Measurements from ENCODE around the gene PHAF1.
"Not testable (repeated sequence)": the region's sequence is repeated elsewhere in the genome, so short reads cannot be mapped to it uniquely, and the experiment has no call there.

Gene PHAF1

DNA sequence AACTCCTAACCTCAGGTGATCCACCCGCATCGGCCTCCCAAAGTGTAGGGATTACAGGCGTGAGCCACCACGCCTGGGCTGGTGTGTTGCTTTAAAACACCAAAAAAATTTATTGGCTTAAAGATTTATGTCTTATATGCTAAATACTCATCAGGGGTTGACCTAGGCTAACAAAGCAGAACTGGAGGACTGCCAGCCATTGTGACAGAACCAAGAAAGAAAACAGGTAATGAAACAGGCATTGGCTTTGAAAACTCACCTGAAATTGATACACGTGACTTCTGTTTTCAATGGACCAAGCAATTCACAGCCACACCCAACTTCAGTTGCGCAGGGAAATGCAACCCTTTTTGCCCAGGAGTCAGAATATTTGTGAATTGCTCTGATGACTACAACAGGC is 4.9 kb upstream of the PHAF1 start:
- no peak for DNase-seq (ENCODE audit: low spot score)

DNA sequence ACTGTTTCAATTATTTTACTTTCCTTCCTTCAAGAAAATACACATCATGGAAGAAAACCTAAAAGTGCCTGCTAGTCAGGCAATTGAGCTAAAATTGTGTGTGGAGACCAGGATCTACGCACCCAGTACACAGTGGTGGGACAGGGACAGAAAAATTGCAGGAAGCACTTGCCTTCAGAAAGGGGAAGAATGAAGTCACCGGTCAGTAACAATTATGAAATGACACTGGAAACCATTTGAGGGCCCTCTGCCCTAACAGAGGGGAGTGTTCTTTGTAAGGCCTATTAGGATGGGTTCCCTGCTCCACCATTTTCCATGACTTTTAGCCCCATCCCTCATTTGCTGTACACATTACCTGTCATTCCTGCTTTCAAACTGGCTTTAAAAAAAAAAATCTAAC is 4.5 kb upstream of the PHAF1 start:
- no peak for DNase-seq (ENCODE audit: low spot score)

DNA sequence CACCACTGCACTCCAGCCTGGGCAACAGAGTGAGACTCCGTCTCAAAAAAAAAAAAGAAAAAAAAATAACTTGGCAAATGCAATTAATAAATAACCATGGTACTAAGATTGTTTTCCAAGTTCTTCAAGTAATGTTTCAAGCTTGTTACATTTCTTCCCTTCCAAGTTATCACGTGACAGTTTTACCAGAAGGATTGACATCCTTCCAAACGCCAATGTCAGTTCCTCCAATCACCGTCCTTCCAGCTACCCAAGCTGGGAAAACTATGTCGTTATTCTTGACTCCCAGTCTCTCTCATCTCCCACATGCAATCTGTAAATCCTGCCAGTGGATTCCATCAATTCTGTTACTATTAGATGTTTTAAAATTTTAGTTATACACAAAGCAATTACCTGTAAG is 3.9 kb upstream of the PHAF1 start:
- no peak for DNase-seq (ENCODE audit: low spot score)

DNA sequence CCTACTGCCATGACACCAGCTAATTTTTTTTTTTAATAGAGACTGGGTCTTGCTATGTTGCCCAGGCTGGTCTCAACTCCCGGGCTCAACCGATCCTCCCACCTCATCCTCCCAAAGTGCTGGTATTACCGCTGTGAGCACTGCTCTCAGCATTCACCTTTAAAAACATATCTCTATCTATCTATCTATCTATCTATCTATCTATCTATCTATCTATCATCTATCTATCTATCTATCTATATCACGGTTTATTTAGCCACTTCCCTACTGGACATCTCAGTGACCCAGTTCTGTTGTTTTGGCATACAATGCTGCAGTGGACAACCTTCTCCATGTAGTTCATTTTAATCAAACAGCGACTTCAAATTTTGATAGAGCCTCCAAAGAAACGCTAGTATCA is 1.3 kb upstream of the PHAF1 start:
- no peak for DNase-seq (ENCODE audit: low spot score)

DNA sequence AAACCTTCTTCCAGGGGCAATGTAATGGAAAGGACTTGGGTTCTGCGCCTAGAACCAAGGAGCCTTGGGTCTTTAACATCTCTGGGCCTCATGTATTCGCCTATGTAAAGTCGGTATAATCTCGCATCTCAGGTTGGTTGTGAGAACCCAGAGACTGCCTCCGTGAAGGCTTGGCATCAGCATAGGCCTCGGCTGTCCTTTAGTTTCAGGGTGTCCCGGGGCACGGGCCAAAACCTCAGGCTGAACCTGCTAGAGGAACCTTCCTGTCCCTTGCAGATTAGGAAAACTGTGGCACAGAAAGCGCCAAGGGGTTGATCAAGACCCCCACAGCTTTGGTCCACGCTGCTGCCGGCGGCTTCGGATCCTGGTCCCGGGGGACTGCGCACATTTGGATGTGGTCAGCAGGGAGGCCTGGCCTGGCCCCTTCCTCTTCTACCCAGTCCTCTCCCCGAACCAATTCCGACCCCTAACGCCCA is 772 bp upstream of the PHAF1 start:
- DNase-seq (ENCODE audit: low spot score), result no peak

DNA sequence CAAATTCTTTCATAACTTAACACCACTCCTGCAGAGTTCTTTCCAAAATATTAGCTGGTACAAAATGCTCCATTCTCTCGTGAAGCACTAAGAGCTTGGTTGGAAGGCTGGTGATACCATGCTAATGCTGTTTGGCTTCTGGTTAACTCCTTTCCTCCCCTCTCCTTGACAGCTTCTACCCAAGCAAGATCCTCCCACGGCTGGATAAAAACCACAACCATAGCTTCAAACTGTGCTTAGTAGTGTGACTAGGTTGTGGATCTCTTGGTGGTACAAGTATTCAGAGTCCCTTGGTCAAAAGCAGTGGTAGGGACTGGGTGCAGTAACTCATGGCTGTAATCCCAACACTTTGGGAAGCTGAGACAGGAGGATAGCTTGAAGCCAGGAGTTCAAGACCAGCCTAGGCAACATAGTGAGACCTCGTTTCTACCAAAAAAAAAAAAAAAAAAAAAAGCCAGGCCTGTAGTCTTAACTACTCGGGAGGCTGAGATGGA is 2.3 kb downstream of the PHAF1 start:
- no peak for DNase-seq (ENCODE audit: low spot score)

DNA sequence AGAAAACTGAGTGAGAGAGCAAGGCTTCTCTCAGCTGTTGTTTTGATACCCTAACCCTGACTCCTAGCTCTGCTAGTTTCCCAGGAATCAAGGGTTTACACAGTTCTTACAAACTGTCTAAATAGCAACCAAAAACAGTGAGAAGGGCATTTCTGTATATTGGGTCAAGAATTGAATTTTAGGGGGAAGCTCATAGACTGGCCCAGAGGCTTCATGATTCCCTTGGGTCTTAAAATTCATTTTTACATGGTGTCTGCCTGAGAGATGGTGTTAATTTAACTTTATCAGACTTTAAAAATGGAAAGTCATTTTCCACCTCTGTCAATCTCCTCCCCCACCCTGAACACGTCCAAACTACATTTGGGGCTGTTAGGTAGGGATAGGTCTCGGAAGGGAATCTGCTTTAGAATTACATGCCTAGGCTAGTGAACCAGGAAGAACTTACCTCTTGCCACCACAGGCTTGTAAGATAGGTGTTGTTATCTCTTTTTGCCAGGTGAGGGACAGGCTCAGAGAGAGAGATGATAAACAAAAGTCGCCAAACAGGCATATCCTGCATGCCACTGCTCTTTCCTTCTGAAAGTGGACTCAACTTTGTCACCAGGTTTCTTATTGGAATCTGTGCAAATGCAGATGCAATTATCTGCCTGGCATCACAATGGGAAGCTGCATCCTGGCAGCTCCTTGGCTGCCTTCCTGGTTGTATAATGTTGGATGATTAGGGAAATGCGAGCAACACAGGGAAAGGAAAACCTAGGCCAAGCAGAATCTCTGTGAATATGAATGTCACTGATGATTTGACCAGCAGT is 3.1 kb downstream of the PHAF1 start:
- no peak for DNase-seq (ENCODE audit: low spot score)

DNA sequence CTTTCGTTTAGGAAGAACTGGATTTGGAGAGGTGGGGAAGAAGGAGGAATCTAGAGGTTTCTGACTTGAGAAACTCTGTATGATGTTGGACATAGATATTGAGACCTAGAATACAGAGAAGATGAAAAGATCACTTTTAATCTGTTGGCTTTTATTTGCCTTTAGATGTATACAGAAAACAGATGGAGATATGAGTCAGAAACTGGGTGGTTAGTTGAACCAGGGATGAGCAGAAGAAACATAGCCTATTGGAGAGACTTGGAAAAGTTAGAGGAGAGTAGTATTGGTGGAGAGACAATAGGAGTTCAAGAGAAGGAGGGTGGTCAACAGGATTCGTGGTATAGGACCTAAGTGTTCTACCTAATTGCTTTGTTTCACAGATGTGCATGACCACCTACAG is 5.1 kb downstream of the PHAF1 start:
- DNase-seq (ENCODE audit: low spot score), result no peak

DNA sequence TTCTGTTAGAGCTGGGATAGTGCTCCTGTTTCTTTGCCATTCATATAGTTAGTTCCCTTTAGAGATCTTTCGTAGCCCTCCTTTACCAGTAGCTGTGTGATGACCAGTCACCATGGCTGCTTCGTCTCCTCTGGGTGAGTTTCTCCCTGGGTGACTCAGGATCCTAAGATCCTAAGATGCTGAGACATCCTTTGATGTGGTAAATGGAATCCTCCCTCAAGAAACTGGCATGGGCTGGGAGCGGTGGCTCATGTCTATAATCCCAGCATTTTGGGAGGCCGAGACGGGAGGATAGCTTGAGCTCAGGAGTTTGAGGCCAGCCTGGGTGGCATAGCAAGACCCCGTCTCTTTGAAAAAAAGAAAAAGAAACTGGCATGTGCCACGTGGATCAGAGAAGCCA is 5.9 kb downstream of the PHAF1 start:
- no peak for DNase-seq (ENCODE audit: low spot score)

DNA sequence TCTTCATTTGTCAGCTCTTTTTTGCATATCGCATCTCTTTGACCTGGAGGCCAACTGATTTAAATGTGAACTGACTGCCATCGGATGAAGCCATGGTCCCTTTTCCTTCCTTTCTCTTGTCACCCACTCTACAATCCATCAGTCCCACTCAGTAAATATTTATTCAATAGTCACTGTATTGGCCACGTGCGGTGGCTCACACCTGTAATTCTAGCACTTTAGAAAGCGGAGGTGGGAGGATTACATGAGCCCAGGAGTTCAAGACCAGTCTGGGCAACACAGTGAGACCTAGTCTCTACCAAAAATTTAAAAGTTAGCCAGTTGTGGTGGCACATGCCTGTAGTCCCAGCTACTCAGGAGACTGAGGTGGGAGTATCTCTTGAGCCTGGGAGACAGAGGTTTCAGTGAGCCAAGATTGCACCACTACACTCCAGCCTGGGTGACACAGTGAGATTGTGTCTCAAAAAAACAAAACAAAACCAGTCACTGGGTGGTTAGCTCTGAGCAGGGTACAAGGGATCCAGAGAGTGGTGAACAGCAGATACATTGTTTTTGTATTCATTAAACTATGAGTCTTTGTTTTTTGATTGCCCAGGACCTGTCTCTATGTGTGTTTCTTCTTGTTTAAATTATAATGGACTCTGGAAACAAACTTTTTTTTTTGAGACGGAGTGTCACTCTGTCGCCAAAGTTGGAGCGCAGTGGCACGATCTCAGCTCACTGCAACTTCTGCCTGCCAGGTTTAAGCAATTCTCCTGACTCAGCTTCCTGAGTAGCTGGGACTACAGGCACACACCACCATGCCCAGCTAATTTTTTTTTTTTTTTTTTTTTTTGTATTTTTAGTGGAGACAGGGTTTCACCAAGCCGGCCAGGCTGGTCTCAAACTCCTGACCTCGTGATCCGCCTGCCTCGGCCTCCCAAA is 6.9 kb downstream of the PHAF1 start:
- DNase-seq (ENCODE audit: low spot score), result no peak

DNA sequence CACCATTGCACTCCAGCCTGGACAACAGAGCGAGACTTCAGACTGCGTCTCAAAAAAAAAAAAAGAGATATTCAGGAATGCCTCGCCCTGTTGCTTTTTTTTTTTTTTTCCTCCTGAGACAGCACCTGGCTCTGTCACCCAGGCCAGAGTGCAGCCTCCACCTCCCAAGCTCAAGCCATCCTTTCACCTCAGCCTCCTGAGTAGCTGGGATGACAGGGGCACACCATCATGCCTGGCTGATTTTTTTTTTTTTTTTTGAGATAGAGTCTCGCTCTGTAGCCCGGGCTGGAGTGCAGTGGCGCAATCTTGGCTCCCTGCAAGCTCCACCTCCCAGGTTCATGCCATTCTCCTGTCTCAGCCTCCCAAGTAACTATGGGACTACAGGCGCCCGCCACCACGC is 8.0 kb downstream of the PHAF1 start:
- DNase-seq (ENCODE audit: low spot score), result no peak

DNA sequence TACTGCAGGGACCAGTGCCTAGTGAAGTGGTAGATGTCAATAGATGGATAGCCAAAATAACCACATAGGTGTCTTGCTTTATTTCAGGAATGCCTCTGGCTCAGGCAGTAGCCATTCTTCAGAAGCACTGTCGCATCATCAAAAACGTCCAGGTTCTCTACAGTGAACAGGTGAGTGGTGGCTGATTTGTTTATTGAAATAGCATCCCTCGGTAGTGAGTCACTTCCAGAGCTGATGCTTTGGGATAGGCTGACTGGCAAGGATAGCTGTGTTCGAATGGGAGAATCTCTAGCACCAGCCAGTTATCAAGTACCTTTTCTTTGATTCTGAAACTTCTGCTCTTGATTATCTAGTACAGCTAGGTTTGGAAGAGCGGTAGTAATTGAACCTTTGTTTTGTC is 10.3 kb downstream of the PHAF1 start:
- DNase-seq (ENCODE audit: low spot score), result no peak

DNA sequence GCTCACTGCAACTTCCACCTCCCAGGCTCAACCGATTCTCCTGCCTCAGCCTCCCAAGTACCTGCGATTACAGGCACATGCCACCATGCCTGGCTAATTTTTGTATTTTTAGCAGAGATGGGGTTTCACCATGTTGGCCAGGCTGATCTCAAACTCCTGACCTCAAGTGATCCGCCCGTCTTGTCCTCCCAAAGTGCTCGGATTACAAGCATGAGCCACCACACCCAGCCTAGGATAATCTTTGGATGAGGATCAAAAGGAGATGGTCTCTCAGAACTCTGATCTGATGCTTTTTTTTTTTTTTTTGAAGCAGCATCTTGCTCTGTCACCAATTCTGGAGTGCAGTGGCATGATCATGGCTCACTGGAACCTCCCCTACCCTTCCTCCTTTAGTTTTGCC is 13.1 kb downstream of the PHAF1 start:
- DNase-seq (ENCODE audit: low spot score), result not testable (repeated sequence)

DNA sequence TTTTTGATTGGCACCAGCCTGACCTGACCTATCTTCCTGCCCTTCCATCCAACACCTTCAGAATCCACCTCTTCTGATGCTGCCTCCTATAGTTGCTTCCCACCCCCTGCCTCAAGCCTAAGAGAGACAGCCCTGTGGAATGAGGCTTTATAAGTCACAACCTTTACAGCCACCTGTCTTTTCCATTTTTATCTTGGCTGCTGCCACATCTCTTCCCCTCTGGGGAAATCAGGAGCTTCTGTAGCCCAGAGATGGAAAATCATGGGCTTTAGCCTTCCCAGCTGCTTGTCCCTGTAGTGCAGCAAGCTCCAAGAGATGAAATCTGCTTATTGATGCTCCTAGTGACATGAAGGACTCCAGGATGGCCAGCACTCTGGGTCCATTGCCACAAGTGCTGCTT is 18.7 kb downstream of the PHAF1 start:
- DNase-seq (ENCODE audit: low spot score), result no peak

DNA sequence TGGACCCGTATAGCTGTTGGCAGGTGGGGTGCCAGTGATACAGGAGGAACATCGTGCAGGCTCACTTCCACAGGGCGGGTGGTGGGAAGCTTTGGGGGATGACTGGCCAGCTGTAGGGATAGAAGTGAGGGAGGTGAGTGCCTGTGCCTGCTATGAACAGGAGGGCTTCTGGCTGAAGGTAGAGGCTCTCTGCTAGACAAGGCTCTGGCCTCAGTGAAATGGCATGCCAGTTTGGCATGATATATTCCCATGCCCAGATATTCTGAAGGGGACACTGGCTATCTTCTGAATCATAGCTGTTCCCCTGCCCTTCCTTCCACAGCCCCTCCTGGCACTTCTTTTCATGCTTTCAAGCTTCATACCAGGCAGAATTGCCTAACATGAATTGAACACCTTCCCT is 19.1 kb downstream of the PHAF1 start:
- DNase-seq (ENCODE audit: low spot score), result no peak

DNA sequence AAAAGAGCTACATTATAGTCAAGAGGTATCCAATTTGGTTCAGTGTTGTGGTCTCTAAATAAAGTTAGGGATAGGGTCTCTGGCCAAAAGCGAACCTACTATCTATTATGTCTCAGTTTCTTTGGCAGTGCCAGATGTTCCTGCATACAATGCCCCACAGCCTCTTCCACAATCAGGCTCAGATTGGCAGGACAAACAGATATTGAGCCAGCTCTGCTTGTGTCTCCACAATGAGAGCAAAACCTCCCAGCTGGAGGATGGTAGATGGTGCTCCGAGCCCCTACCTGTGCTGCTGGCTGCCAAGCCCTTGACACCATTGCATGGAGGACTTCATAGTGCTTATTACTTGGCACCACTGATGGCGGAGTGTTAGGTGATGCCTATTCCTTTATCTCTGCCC is 19.7 kb downstream of the PHAF1 start:
- no peak for DNase-seq (ENCODE audit: low spot score)

DNA sequence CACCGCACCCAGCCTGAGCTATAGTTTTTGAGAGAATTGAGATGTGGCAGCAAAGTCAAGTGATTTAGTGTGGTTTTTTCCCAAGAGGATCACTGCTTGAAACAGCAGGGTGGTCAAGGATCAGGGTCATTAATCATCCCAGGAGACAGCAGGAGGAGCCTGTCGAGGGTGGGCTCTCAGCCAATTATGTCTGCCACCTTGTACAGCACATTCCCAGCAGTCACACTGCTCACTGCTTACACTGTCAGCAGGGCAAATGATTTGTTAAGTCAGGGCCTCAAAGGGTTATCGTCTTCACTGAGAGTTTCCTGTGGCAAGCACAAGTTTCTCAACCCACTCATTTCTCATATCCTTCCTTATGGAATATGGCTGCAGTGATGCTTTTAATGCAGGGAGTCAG is 27.9 kb downstream of the PHAF1 start:
- no peak for DNase-seq (ENCODE audit: low spot score)

DNA sequence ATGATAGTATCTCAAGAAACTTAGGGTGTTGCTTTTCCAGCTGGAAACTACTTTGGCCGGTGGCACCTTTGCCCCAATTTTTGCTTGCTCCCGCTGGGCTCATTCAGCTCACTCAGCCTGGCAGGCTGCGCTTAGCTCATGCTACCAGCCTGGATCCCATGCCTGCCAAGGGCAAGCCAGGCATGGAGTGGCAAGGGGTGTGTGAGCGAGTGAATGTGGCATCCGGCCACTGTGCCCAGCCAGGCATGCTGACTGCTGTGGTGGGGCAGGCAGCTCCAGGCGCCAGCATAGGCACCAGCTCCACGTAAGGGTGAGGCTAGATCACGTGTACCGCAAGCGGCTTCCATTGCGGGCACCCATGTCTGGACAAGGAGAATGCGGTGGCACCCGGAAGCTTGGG is 31.6 kb downstream of the PHAF1 start:
- no peak for DNase-seq (ENCODE audit: low spot score)

DNA sequence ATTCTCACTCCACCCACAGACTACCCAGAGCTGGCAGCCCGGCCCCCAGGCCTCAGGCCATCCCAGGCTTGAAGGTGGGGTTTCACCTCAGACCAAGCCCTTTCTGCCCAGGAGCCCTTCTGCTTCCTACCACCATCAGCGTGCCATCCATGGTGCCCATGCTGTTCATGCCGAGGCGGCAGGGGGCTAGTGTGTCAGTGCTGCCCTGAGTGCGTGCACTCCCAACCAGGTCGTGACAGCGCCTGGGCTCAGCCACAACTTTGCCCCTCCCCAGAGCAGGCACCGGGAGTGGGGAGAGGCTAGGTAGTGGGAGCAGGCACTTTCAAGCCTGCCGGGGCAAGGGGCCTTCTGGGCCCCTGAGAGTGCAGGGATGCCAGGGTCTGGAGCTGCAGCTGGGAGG is 32.6 kb downstream of the PHAF1 start:
- DNase-seq (ENCODE audit: low spot score), result no peak

DNA sequence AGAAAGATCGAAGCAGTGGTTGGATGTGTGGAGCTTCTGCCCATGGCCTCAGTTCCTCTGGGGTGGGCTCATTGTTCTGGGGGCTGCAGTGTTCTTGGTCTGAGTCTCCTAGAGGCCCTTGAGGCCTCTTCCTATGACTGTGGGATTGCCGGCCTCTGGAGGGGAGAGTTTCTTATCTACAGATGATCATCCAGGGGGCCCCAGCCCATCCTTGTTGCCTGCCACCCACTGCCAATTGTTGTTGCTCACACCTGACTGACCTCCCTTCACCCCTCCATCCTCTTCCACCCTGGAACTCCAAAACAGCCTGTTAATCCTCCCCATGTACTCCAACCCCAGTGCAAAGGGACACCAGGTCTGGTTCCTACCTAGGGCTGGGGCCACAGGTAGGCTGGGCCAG is 35.2 kb downstream of the PHAF1 start:
- DNase-seq (ENCODE audit: low spot score), result no peak

DNA sequence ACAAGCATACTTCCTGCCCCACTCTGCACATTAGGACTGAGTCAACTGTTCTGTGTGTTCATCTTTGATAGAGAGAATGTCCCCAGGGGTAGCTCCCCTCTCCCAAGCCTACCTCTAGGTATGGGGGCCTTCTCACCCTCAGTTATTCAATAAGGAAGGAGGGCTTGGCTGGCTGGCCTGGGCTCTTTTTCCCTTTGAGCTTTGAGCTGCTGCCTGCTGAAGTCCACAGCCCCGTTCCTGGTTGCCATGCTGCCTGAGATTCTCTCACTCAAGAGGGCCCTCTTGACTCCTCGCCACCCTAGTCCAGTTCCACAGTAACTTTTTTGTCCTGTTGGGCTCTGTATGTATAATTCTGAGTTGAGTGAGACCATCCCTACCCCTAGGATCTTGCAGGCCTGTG is 36.0 kb downstream of the PHAF1 start:
- DNase-seq (ENCODE audit: low spot score), result no peak

DNA sequence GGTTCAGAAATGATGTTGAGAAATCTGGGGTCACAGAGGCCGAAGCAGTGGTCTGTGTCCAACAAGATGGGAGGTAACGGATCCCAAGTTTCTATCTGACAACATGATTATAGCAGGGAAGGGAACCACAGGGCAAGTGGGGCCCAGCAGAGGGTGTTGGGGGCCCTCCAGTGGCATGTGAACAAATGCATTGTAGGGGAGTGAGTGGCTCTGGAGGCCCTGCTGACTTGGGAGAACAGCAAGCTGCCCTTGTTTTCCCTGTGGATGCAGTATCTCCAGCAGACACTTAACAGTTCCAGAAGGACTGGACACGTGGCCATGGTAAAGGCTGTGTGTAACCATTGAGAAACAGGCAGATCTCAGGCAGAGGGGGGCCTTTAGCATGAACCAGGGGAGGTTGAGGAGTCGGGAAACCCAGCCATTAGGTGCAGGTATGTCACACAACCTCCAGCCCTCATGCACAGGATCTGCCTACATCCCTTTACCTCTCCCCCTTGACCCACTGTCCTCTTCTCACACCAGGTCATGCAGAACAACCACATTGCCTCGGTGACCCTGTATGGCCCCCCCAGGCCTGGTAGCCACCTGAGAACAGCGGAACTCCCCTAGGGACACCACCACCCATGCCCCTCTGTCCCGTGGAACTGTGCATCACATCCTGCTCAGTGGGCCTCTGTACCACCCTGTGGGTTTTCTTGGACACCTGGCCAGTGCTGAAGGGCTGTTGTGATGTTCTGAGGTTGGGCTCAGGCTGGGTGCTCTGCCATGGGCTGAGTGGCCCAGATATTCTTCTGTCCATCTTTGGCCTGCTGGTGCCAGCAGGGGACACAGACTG is 37.0 kb downstream of the PHAF1 start:
- DNase-seq (ENCODE audit: low spot score), result no peak
